OCI-LY3 (cell line): ENCODE data around the gene MAP2K1.

Experiments
- H2AFZ ChIP-seq: fragments of 200-600, 300-600 bp; shearing (Covaris generic); 2 replicates; pipeline ENCODE4 v1.6.0; 2014; ENCODE audit warnings: antibody characterized with exemption, low read depth, low read length
- H3K27ac ChIP-seq: fragments of 200-600, 300-600 bp; sonication (generic); 2 replicates; pipeline ENCODE4 v1.5.1; 2014; ENCODE audit warnings: mild to moderate bottlenecking, low read length, moderate library complexity, mixed read lengths
- H3K27me3 ChIP-seq: fragments of 200-600, 300-600 bp; sonication (generic); 2 replicates; pipeline ENCODE4 v1.6.1; 2014; ENCODE audit warnings: low read depth, low read length, mixed read lengths
- H3K36me3 ChIP-seq: fragments of 200-600, 300-600 bp; sonication (generic); replicated peaks from 2 replicates; pipeline ENCODE3; 2014; ENCODE audit warnings: low read depth, low read length, mixed read lengths
- H3K4me1 ChIP-seq: fragments of 300-600, 200-600 bp; sonication (generic); 2 replicates; pipeline ENCODE4 v1.6.1; 2014; ENCODE audit warnings: low read length, mixed read lengths
- H3K4me2 ChIP-seq: fragments of 200-600, 300-600 bp; sonication (generic); 2 replicates; pipeline ENCODE4 v1.6.1; 2014; ENCODE audit warnings: low read length, mixed read lengths
- H3K4me3 ChIP-seq: fragments of 300-600, 200-600 bp; sonication (generic); 2 replicates; pipeline ENCODE4 v1.5.1; 2014; ENCODE audit warnings: antibody characterized with exemption, mild to moderate bottlenecking, low read length, moderate library complexity
- H3K79me2 ChIP-seq: fragments of 300-600, 200-600 bp; shearing (Covaris generic); 2 replicates; pipeline ENCODE4 v1.6.1; 2014; ENCODE audit warnings: mild to moderate bottlenecking, low read length, mixed read lengths
- H3K9ac ChIP-seq: fragments of 300-600, 200-600 bp; shearing (Covaris generic); 2 replicates; pipeline ENCODE4 v1.6.0; 2014; ENCODE audit warnings: mild to moderate bottlenecking, low read length, moderate library complexity
- H3K9me3 ChIP-seq: fragments of 200-600, 300-600 bp; shearing (Covaris generic); 2 replicates; pipeline ENCODE4 v1.6.1; 2014; ENCODE audit warnings: low read length, mixed read lengths; ENCODE audit not compliant: insufficient read depth
- H4K20me1 ChIP-seq: fragments of 200-600, 300-600 bp; sonication (generic); 2 replicates; pipeline ENCODE4 v1.6.1; 2016; ENCODE audit warnings: low read length, mixed read lengths; ENCODE audit not compliant: insufficient read depth
- EZH2phosphoT487 ChIP-seq: fragments of 200-600 bp; shearing (Covaris generic); IDR thresholded peaks from 2 replicates; pipeline ENCODE4 v1.6.1; 2018; ENCODE audit warnings: antibody characterized with exemption, mixed run types, low read depth
- TF ChIP-seq, protein P1 (sequence below): fragments of 200-600, 300-600 bp; sonication (generic); IDR thresholded peaks from 2 replicates; pipeline ENCODE4 v1.5.1; 2014; ENCODE audit warnings: antibody characterized with exemption, low read length, low read depth

MAP2K1 gene

GRCh38 chr15:66405007-66405406, 18.3 kb downstream of the MAP2K1 start:
- H3K4me1 ChIP-seq, result peaks cover 21% of the 10 kb centered on the region

DNA sequence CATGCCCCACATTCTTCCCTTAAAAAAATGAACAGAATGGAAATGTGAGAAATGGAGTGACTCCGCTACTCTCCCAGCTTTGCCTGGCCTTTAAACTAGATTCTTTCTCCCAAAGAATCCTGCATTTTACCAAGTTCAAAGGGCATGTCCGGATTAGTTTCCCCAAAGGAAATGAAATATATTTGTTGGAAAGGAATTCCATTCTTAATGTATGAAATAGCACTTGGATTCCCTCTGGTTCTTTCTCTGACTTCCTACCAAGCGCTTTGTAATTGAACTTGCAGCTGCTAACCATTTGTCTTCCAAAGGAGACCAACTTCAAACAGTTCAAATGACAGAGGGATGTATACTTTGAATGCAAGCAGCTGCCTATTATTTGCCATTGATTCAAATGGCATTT, 18.9 kb downstream of the MAP2K1 start:
- H3K9ac ChIP-seq, result no peak overlapping the region
- H3K4me2 ChIP-seq, result no peak overlapping the region
- H3K27ac ChIP-seq, result no peak overlapping the region
- H3K79me2 ChIP-seq, result peaks cover 100% of the 10 kb centered on the region
- H3K4me3 ChIP-seq, result no peak overlapping the region
- H3K4me1 ChIP-seq, result peaks cover 15% of the 10 kb centered on the region
- peaks cover 100% of the 10 kb centered on the region for H4K20me1 ChIP-seq
- TF ChIP-seq, protein P1, sequence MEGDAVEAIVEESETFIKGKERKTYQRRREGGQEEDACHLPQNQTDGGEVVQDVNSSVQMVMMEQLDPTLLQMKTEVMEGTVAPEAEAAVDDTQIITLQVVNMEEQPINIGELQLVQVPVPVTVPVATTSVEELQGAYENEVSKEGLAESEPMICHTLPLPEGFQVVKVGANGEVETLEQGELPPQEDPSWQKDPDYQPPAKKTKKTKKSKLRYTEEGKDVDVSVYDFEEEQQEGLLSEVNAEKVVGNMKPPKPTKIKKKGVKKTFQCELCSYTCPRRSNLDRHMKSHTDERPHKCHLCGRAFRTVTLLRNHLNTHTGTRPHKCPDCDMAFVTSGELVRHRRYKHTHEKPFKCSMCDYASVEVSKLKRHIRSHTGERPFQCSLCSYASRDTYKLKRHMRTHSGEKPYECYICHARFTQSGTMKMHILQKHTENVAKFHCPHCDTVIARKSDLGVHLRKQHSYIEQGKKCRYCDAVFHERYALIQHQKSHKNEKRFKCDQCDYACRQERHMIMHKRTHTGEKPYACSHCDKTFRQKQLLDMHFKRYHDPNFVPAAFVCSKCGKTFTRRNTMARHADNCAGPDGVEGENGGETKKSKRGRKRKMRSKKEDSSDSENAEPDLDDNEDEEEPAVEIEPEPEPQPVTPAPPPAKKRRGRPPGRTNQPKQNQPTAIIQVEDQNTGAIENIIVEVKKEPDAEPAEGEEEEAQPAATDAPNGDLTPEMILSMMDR, result no peak
- TF ChIP-seq EZH2phosphoT487, result no peak
- no peaks in the 10 kb centered on the region for H3K9me3 ChIP-seq
- H3K36me3 ChIP-seq, result peaks cover 4% of the 10 kb centered on the region
- H3K27me3 ChIP-seq, result no peaks in the 10 kb centered on the region
- H2AFZ ChIP-seq, result no peak overlapping the region

More at GRCh38 chr15:66405007-66405406, 18.3 kb downstream of the MAP2K1 start:
- H3K36me3 ChIP-seq, result peaks cover 7% of the 10 kb centered on the region
- H3K4me2 ChIP-seq, result no peak overlapping the region
- H3K9ac ChIP-seq, result no peak overlapping the region
- H3K27me3 ChIP-seq, result no peaks in the 10 kb centered on the region
- no peaks in the 10 kb centered on the region for H3K9me3 ChIP-seq
- peaks cover 100% of the 10 kb centered on the region for H3K79me2 ChIP-seq
- no peak overlapping the region for H3K4me3 ChIP-seq
- TF ChIP-seq EZH2phosphoT487, result no peak
- TF ChIP-seq, protein P1, result no peak
- H2AFZ ChIP-seq, result no peak overlapping the region
- no peak overlapping the region for H3K27ac ChIP-seq
- H4K20me1 ChIP-seq, result peaks cover 100% of the 10 kb centered on the region

DNA sequence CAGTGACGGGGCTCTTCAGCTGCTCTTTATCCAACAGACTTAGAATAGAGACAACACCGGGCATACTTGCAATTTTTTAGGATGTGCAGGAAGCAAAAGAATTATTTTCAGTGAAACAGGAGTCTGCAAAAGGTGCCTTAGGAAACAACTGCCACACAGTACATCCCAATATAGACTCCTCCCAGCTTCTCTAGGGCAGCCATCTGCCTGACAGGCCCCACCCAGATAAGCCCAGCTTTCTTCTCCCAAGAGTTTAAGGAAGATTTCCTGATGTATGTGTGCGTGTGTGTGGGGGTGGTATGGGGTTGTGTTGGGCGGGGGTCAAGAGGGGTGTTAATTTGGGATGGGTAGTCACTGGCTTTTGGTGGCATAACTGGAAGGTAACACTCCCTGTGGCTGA, 21.5 kb downstream of the MAP2K1 start:
- H3K4me3 ChIP-seq, result no peak overlapping the region
- H3K4me1 ChIP-seq, result no peaks in the 10 kb centered on the region
- no peaks in the 10 kb centered on the region for H3K27me3 ChIP-seq
- H2AFZ ChIP-seq, result no peak overlapping the region
- no peaks in the 10 kb centered on the region; the same call in 1 of the 2 replicates for H3K9me3 ChIP-seq
- peaks cover 14% of the 10 kb centered on the region for H3K36me3 ChIP-seq
- no peak overlapping the region for H3K27ac ChIP-seq
- H3K4me2 ChIP-seq, result no peak overlapping the region
- peaks cover 94% of the 10 kb centered on the region for H4K20me1 ChIP-seq
- H3K79me2 ChIP-seq, result peaks cover 98% of the 10 kb centered on the region
- TF ChIP-seq, protein P1, result no peak
- TF ChIP-seq EZH2phosphoT487, result no peak
- H3K9ac ChIP-seq, result no peak overlapping the region

DNA sequence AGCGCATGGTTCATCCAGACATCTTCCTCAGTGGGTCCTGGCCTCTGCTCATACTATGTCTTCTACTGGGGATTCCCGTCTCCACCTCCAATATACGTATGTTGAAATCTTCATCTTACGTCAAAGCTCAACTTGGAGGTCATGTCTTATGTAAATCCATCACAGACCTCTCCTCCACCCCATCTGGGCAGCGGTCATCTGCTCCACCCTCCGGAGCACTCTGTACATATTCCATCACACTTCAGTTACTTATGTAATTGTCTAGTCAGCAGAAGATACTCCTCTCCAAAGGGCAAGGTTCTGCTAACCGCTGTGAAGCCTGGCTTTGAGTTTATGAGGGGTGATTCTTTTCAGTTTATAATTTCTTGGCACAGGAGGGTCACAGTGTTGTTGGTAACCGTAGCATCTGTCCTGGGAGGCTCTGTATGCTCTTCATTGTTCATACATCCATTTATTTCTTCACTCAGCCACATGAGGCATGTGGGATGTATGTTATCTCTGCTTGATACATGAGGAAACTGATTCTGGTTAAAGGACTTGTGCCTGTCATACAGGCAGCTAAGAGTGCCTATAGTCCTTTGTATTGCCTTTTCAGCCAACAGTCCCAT, 22.1 kb downstream of the MAP2K1 start:
- H4K20me1 ChIP-seq, result peaks cover 94% of the 10 kb centered on the region
- H3K4me3 ChIP-seq, result no peak overlapping the region
- TF ChIP-seq, protein P1, result no peak
- no peak for TF ChIP-seq EZH2phosphoT487
- H3K36me3 ChIP-seq, result peaks cover 19% of the 10 kb centered on the region
- H3K79me2 ChIP-seq, result peaks cover 98% of the 10 kb centered on the region
- H3K27me3 ChIP-seq, result no peaks in the 10 kb centered on the region
- H3K4me1 ChIP-seq, result no peaks in the 10 kb centered on the region
- no peak overlapping the region for H3K9ac ChIP-seq
- no peak overlapping the region for H3K27ac ChIP-seq
- no peak overlapping the region for H3K4me2 ChIP-seq
- H3K9me3 ChIP-seq, result peaks cover 4% of the 10 kb centered on the region; the same call in 1 of the 2 replicates
- H2AFZ ChIP-seq, result no peak overlapping the region
